Fibroblast of pulmonary artery (primary cell): ENCODE measurements around the gene CEP250.

Source experiments
- DNase-seq: peaks from one replicate; pipeline ENCODE4 v3.0.0-alpha.2; 2010; ENCODE audit warnings: low read depth
- H3K4me3 ChIP-seq: replicated peaks from 2 replicates; pipeline ENCODE4 v1.5.1; 2011; ENCODE audit warnings: low read depth, mild to moderate bottlenecking, control low read depth, low read length, moderate library complexity
- CTCF ChIP-seq: IDR thresholded peaks from 2 replicates; pipeline ENCODE4 v1.5.1; 2011; ENCODE audit warnings: mild to moderate bottlenecking, control low read depth, low read length, inconsistent platforms; ENCODE audit errors: missing control alignments

CEP250 gene

GRCh38 chr20:35491823-35492222 lies 36.4 kb downstream of the CEP250 start:
- H3K4me3 ChIP-seq, result no peak overlapping the region
- DNase-seq, result peak; percentile 8
- TF ChIP-seq CTCF, result no peak

GRCh38 chr20:35492352-35492751 lies 37.0 kb downstream of the CEP250 start:
- no peak for DNase-seq
- no peak overlapping the region for H3K4me3 ChIP-seq
- no peak for TF ChIP-seq CTCF

GRCh38 chr20:35496481-35496880 lies 41.1 kb downstream of the CEP250 start:
- TF ChIP-seq CTCF, result no peak
- no peak overlapping the region for H3K4me3 ChIP-seq
- DNase-seq, result no peak

- no peak for TF ChIP-seq CTCF
- no peak for DNase-seq
- H3K4me3 ChIP-seq, result no peak overlapping the region
Observed at GRCh38 chr20:35497320-35497719, 41.9 kb downstream of the CEP250 start.

- no peak overlapping the region for H3K4me3 ChIP-seq
- TF ChIP-seq CTCF, result no peak
- DNase-seq, result peak; percentile 24
Observed at GRCh38 chr20:35497780-35498189, 42.4 kb downstream of the CEP250 start.

- TF ChIP-seq CTCF, result no peak
- no peak for DNase-seq
- no peak overlapping the region for H3K4me3 ChIP-seq
Observed at GRCh38 chr20:35499271-35499670, 43.9 kb downstream of the CEP250 start.

- TF ChIP-seq CTCF, result no peak
- no peak for DNase-seq
- H3K4me3 ChIP-seq, result no peak overlapping the region
Observed at GRCh38 chr20:35502352-35502751, 47.0 kb downstream of the CEP250 start.
